Kidney (tissue), 14 donors: ENCODE measurements around the gene DNM2. TPM values are rescaled to one million over a fixed set of nuclear protein-coding genes. Genes with fewer than 3 reads are reported as not detected.

Experiments
- DNase-seq, 5 donors: peaks; one replicate each; pipeline ENCODE4 v3.0.0-alpha.2; 2013 to 2020
- FAIRE-seq: peaks from 2 replicates; lab custom pipeline; 2012; peaks lifted over from hg19 to GRCh38; lab: Jason Lieb, UNC
- H3K27ac ChIP-seq, 2 donors: one replicate each; pipeline ENCODE4 v1.7.0; 2013; ENCODE audit warnings: low read depth in 2 of 2, low read length in 2 of 2, inconsistent platforms in 1 of 2
- H3K27me3 ChIP-seq: one replicate; pipeline ENCODE4 v1.7.1; 2013; ENCODE audit warnings: low read length, inconsistent platforms; ENCODE audit not compliant: control insufficient read depth, insufficient read depth
- H3K36me3 ChIP-seq, 3 donors: one replicate each; pipeline versions ENCODE4 v1.7.0 to v1.7.1; 2013; ENCODE audit warnings: low read length in 3 of 3, control low read depth in 1 of 3, inconsistent platforms in 1 of 3; ENCODE audit not compliant: insufficient read depth in 3 of 3, control insufficient read depth in 2 of 3
- H3K4me1 ChIP-seq, 3 donors: one replicate each; pipeline versions ENCODE4 v1.7.0 to v1.7.1; 2013; ENCODE audit warnings: low read length in 3 of 3, inconsistent platforms in 1 of 3, low read depth in 1 of 3; ENCODE audit not compliant: control insufficient read depth in 2 of 3, insufficient read depth in 2 of 3
- H3K4me3 ChIP-seq, 3 donors: one replicate each; pipeline versions ENCODE4 v1.7.0 to v1.8.1; 2013; ENCODE audit warnings: low read length in 3 of 3, control low read depth in 1 of 3, inconsistent platforms in 1 of 3
- H3K9ac ChIP-seq, 3 donors: one replicate each; pipeline versions ENCODE4 v1.7.0 to v1.7.1; 2013; ENCODE audit warnings: low read length in 3 of 3, control low read depth in 1 of 3, inconsistent platforms in 1 of 3
- H3K9me3 ChIP-seq, 3 donors: one replicate each; pipeline versions ENCODE4 v1.7.0 to v1.7.1; 2013; ENCODE audit warnings: low read length in 3 of 3, control low read depth in 1 of 3, inconsistent platforms in 1 of 3; ENCODE audit not compliant: control insufficient read depth in 2 of 3, insufficient read depth in 1 of 3
- CTCF ChIP-seq: IDR thresholded peaks from 3 replicates; pipeline ENCODE4 v1.5.1; 2012; ENCODE audit warnings: mild to moderate bottlenecking, moderate library complexity, borderline replicate concordance; ENCODE audit not compliant: insufficient read depth; ENCODE audit errors: extremely low read depth
- intact Hi-C: fragments of 100-400 bp; cut with DNase I; formaldehyde crosslinking; loops from one replicate; pipeline ENCODE4 v1.11.1; 2022
- polyA plus RNA-seq: library from polyadenylated mRNA; stranded (reverse); fragments of 350-450 nt; fragmentation: Illumina TruSeq; extraction: RNeasy Lipid Tissue Mini Kit (QIAGEN cat#74804); gene quantifications from one replicate; pipeline ENCODE4 v1.2.3, GENCODE V29; 2014; ENCODE audit warnings: low read depth, low replicate concordance; ENCODE audit not compliant: insufficient read depth
- total RNA-seq: library from RNA; stranded (reverse); fragmentation: NEBNext Ultra II Directional; extraction: Animal tissue kit (Norgen Biotek cat#: 25700); gene quantifications from one replicate; pipeline ENCODE4 v1.2.1, GENCODE V29; 2021
- donor health status: control.
- donor health status: control.
- donor health status: control.
- donor health status: control.
- donor health status: control.
- donor health status: DM: yes; HTN: yes; CAD: no.
- donor health status: Normal renal cell carcinoma (clear cell type).

The DNM2 gene
- total and polyA plus RNA-seq, 2 donors from 2014 or later: 79.0 to 226 TPM

GRCh38 chr19:10748195-10748926, 30.5 kb downstream of the DNM2 start:
- DNase-seq (peak in 1 of 5 donors; percentile 69), FAIRE-seq (no peak)
- Histone ChIP-seq H3K9ac (peak overlapping the region in 1 of 3 donors; percentile 21), H3K4me1 (peaks cover 0 to 71% (median 71%) of the 10 kb centered on the region in 3 donors), H3K36me3 (no peaks in the 10 kb centered on the region), H3K27ac (peak overlapping the region; percentile 92 to 94), H3K27me3 (no peaks in the 10 kb centered on the region), H3K9me3 (no peaks in the 10 kb centered on the region), H3K4me3 (no peak overlapping the region)
- TF ChIP-seq CTCF: no peak
- intact Hi-C loops: no loop called here

GRCh38 chr19:10748927-10749434, 31.1 kb downstream of the DNM2 start:
- H3K27ac ChIP-seq: peak overlapping the region; percentile 92 to 94
- H3K9ac ChIP-seq: peak overlapping the region in 1 of 3 donors; percentile 21
- H3K27me3 ChIP-seq: no peaks in the 10 kb centered on the region
- intact Hi-C loops: no loop called here
- no peaks in the 10 kb centered on the region for H3K36me3 ChIP-seq
- no peak overlapping the region for H3K4me3 ChIP-seq
- H3K9me3 ChIP-seq: no peaks in the 10 kb centered on the region
- peaks cover 0 to 68% (median 68%) of the 10 kb centered on the region in 3 donors for H3K4me1 ChIP-seq
- DNase-seq: peak in 1 of 5 donors; percentile 94
- TF ChIP-seq CTCF: no peak
- no peak for FAIRE-seq

- no peak overlapping the region for H3K4me3 ChIP-seq
- FAIRE-seq: no peak
Measured at GRCh38 chr19:10749435-10750384, 31.8 kb downstream of the DNM2 start.

More at GRCh38 chr19:10749435-10750384, 31.8 kb downstream of the DNM2 start:
- H3K27ac ChIP-seq: peak overlapping the region; percentile 92 to 94
- no peak for TF ChIP-seq CTCF
- DNase-seq: peak in 1 of 5 donors; percentile 90
- H3K9me3 ChIP-seq: no peaks in the 10 kb centered on the region
- intact Hi-C loops: no loop called here
- H3K9ac ChIP-seq: peak overlapping the region in 1 of 3 donors; percentile 21
- H3K36me3 ChIP-seq: no peaks in the 10 kb centered on the region
- no peaks in the 10 kb centered on the region for H3K27me3 ChIP-seq
- peaks cover 0 to 61% (median 60%) of the 10 kb centered on the region in 3 donors for H3K4me1 ChIP-seq
